Adipose tissue (tissue), 3 donors: ENCODE measurements around the gene CLCN7. TPM values are rescaled to one million over a fixed set of nuclear protein-coding genes. Genes with fewer than 3 reads are reported as not detected.
"Not testable (repeated sequence)": the region's sequence is repeated elsewhere in the genome, so short reads cannot be mapped to it uniquely, and the experiment has no call there.

Source experiments
- H3K27ac ChIP-seq: one replicate; pipeline ENCODE4 v1.5.1; 2013; ENCODE audit warnings: low read depth, low read length
- WGBS, 3 donors: extraction: QIAGEN DNeasy Blood & Tissue Kit; methylation state at CpG; one replicate each; pipeline ENCODE4 v1.1.7; 2013; 5-methylcytosine and 5-hydroxymethylcytosine counted together
- polyA plus RNA-seq, 3 donors: library from polyadenylated mRNA; stranded (reverse); fragments of 200-250 nt; gene quantifications; one replicate each; pipeline ENCODE4 v1.2.3, GENCODE V29; 2013
- donor health status: healthy with polysubstance abuse.
- donor health status: Bipolar disorder and iron deficiency.
- donor health status: healthy.

Gene CLCN7
- polyA plus RNA-seq, 3 donors, result 31.5 to 51.7 (median 33.9) TPM

GRCh38 chr16:1491327-1491726 is 16.5 kb upstream of the CLCN7 start:
- WGBS, 3 donors, result 87 to 89% (median 88%) methylated on average over 11 to 12 of the region's 12 CpGs
- H3K27ac ChIP-seq, result no peak overlapping the region

- WGBS, 3 donors, result 88 to 93% (median 92%) methylated on average over 12 of the region's 12 CpGs
- no peak overlapping the region for H3K27ac ChIP-seq
Observed at GRCh38 chr16:1489077-1489476, 14.2 kb upstream of the CLCN7 start.

GRCh38 chr16:1488619-1489018 is 13.8 kb upstream of the CLCN7 start, which contains the start of gene PTX4:
Gene PTX4 (minus strand): TSS chr16:1488944. CDS start chr16:1488909, 35 bp downstream.
- 54 to 80% (median 62%) methylated on average over 19 of the region's 19 CpGs for WGBS, 3 donors
- no peak within 1 kb of the TSS for H3K27ac ChIP-seq

GRCh38 chr16:1488054-1488601 is 13.3 kb upstream of the CLCN7 start:
- 79 to 85% (median 82%) methylated on average over 23 to 24 of the region's 24 CpGs for WGBS, 3 donors
- H3K27ac ChIP-seq, result no peak overlapping the region

- 81 to 90% (median 89%) methylated on average over 39 of the region's 39 CpGs for WGBS, 3 donors
Observed at GRCh38 chr16:1487395-1488053, 12.7 kb upstream of the CLCN7 start.

GRCh38 chr16:1486551-1487390 is 11.9 kb upstream of the CLCN7 start:
- no peak overlapping the region for H3K27ac ChIP-seq
- WGBS, 3 donors, result 72 to 84% (median 82%) methylated on average over 24 to 33 of the region's 33 CpGs

More at GRCh38 chr16:1487395-1488053, 12.7 kb upstream of the CLCN7 start:
- no peak overlapping the region for H3K27ac ChIP-seq

GRCh38 chr16:1485847-1486496 is 11.1 kb upstream of the CLCN7 start:
- no peak overlapping the region for H3K27ac ChIP-seq
- 87 to 94% (median 92%) methylated on average over 40 of the region's 40 CpGs for WGBS, 3 donors

- WGBS, 3 donors, result 67 to 87% (median 81%) methylated on average over 28 of the region's 28 CpGs
- no peak overlapping the region for H3K27ac ChIP-seq
Observed at GRCh38 chr16:1481906-1482835, 7.3 kb upstream of the CLCN7 start.

- not testable (repeated sequence) for H3K27ac ChIP-seq
- WGBS, 3 donors, result 93 to 96% (median 96%) methylated on average over 9 of the region's 9 CpGs
Observed at GRCh38 chr16:1478937-1479336, 4.1 kb upstream of the CLCN7 start.

GRCh38 chr16:1477033-1477432 is 2.2 kb upstream of the CLCN7 start:
- no peak overlapping the region for H3K27ac ChIP-seq
- WGBS, 3 donors, result 91 to 93% (median 92%) methylated on average over 10 of the region's 10 CpGs

- H3K27ac ChIP-seq, result no peak overlapping the region
- 58 to 63% (median 63%) methylated on average over 15 of the region's 15 CpGs for WGBS, 3 donors
Observed at GRCh38 chr16:1475552-1476114, 805 bp upstream of the CLCN7 start.

- 9 to 10% (median 9%) methylated on average over 45 to 57 of the region's 57 CpGs for WGBS, 3 donors
- no peak overlapping the region for H3K27ac ChIP-seq
Observed at GRCh38 chr16:1474082-1474795, 589 bp downstream of the CLCN7 start.

GRCh38 chr16:1472974-1473373 is 1.9 kb downstream of the CLCN7 start:
- 51 to 77% (median 76%) methylated on average over 3 of the region's 3 CpGs for WGBS, 3 donors
- H3K27ac ChIP-seq, result no peak overlapping the region

- 62 to 82% (median 65%) methylated on average over 26 of the region's 26 CpGs for WGBS, 3 donors
- no peak overlapping the region for H3K27ac ChIP-seq
Observed at GRCh38 chr16:1471569-1472194, 3.1 kb downstream of the CLCN7 start.

GRCh38 chr16:1470481-1471251 is 4.2 kb downstream of the CLCN7 start:
- H3K27ac ChIP-seq, result no peak overlapping the region
- WGBS, 3 donors, result 47 to 69% (median 53%) methylated on average over 14 of the region's 14 CpGs

- WGBS, 3 donors, result 48 to 81% (median 58%) methylated on average over 20 of the region's 20 CpGs
- no peak overlapping the region for H3K27ac ChIP-seq
Observed at GRCh38 chr16:1469693-1470201, 5.1 kb downstream of the CLCN7 start.
